Activated T-helper 1 cell treated with anti-CD3 and anti-CD28 coated beads, Interleukin-12 subunit alpha, Interleukin-12 subunit beta, Interleukin-2, Interleukin-4 antibody, amounts not matched to agents 30 ng/mL and 10 ng/mL and 1 ng/mL, durations not matched to agents 14 hours and 24 hours and 36 hours (primary cell): Measurements from ENCODE around the gene FSHR. TPM values are rescaled to one million over a fixed set of nuclear protein-coding genes. Genes with fewer than 3 reads are reported as not detected.

ENCODE experiments used
- DNase-seq: peaks from one replicate; pipeline ENCODE4 v3.0.0; 2021; ENCODE audit warnings: low spot score
- H3K27ac Mint-ChIP-seq: one replicate; pipeline ENCODE4 v1.8.0; 2021; ENCODE audit warnings: mild to moderate bottlenecking, mixed read lengths
- H3K27me3 Mint-ChIP-seq: one replicate; pipeline ENCODE4 v1.8.0; 2022; ENCODE audit warnings: mild to moderate bottlenecking, moderate library complexity, mixed read lengths; ENCODE audit not compliant: insufficient read depth
- H3K36me3 Mint-ChIP-seq: one replicate; pipeline ENCODE4 v1.8.0; 2021; ENCODE audit warnings: low read depth, mixed read lengths
- H3K4me1 Mint-ChIP-seq: one replicate; pipeline ENCODE4 v1.8.0; 2021; ENCODE audit warnings: low read depth, mixed read lengths
- H3K4me3 Mint-ChIP-seq: one replicate; pipeline ENCODE4 v1.8.0; 2021; ENCODE audit warnings: mild to moderate bottlenecking, moderate library complexity, mixed read lengths
- H3K9me3 Mint-ChIP-seq: one replicate; pipeline ENCODE4 v1.8.0; 2021; ENCODE audit warnings: mixed read lengths
- intact Hi-C: fragments of 100-400 bp; cut with micrococcal nuclease; formaldehyde crosslinking; loops from one replicate; pipeline ENCODE4 v1.15.1; 2024
- total RNA-seq: library from RNA; stranded (reverse); gene quantifications from 2 replicates; pipeline ENCODE4 v1.2.3, GENCODE V29; 2022

FSHR gene
- total RNA-seq, 1 donor from 2014 or later, result not detected

GRCh38 chr2:48961009-48961408 is 193.3 kb downstream of the FSHR start:
- Mint-ChIP-seq H3K27ac (no peak overlapping the region), H3K4me1 (no peaks in the 10 kb centered on the region), H3K27me3 (no peaks in the 10 kb centered on the region), H3K9me3 (no peaks in the 10 kb centered on the region), H3K36me3 (no peaks in the 10 kb centered on the region), H3K4me3 (no peak overlapping the region)
- intact Hi-C loops, result no loop called here
- DNase-seq, result no peak

- Mint-ChIP-seq H3K4me1 (no peaks in the 10 kb centered on the region), H3K27ac (no peak overlapping the region), H3K9me3 (no peaks in the 10 kb centered on the region), H3K36me3 (no peaks in the 10 kb centered on the region), H3K4me3 (no peak overlapping the region), H3K27me3 (no peaks in the 10 kb centered on the region)
- DNase-seq, result no peak
- intact Hi-C loops, result no loop called here
These were observed 199.4 kb downstream of the FSHR start for GRCh38 chr2:48954935-48955334.

GRCh38 chr2:48954311-48954710 is 200.0 kb downstream of the FSHR start:
- no peaks in the 10 kb centered on the region for H3K4me1 Mint-ChIP-seq
- H3K27me3 Mint-ChIP-seq, result no peaks in the 10 kb centered on the region
- no peaks in the 10 kb centered on the region for H3K9me3 Mint-ChIP-seq
- H3K4me3 Mint-ChIP-seq, result no peak overlapping the region
- no peak overlapping the region for H3K27ac Mint-ChIP-seq
- DNase-seq, result no peak
- H3K36me3 Mint-ChIP-seq, result no peaks in the 10 kb centered on the region
- intact Hi-C loops, result no loop called here

GRCh38 chr2:48952614-48953013 is 201.7 kb downstream of the FSHR start:
- Mint-ChIP-seq H3K9me3 (no peaks in the 10 kb centered on the region), H3K27ac (no peak overlapping the region), H3K36me3 (no peaks in the 10 kb centered on the region), H3K27me3 (no peaks in the 10 kb centered on the region), H3K4me1 (no peaks in the 10 kb centered on the region), H3K4me3 (no peak overlapping the region)
- DNase-seq, result no peak
- intact Hi-C loops, result no loop called here

GRCh38 chr2:48952143-48952542 is 202.2 kb downstream of the FSHR start:
- Mint-ChIP-seq H3K36me3 (no peaks in the 10 kb centered on the region), H3K27ac (no peak overlapping the region), H3K4me1 (no peaks in the 10 kb centered on the region), H3K4me3 (no peak overlapping the region), H3K9me3 (no peaks in the 10 kb centered on the region), H3K27me3 (no peaks in the 10 kb centered on the region)
- intact Hi-C loops, result no loop called here
- DNase-seq, result no peak

GRCh38 chr2:48948400-48949125 is 205.8 kb downstream of the FSHR start:
- Mint-ChIP-seq H3K9me3 (no peaks in the 10 kb centered on the region), H3K27ac (no peak overlapping the region), H3K27me3 (peaks cover 2% of the 10 kb centered on the region), H3K4me1 (no peaks in the 10 kb centered on the region), H3K4me3 (no peak overlapping the region), H3K36me3 (no peaks in the 10 kb centered on the region)
- intact Hi-C loops, result no loop called here
- no peak for DNase-seq

GRCh38 chr2:48946449-48947048 is 207.8 kb downstream of the FSHR start:
- peak; percentile 2 for DNase-seq
- Mint-ChIP-seq H3K4me3 (no peak overlapping the region), H3K4me1 (no peaks in the 10 kb centered on the region), H3K9me3 (no peaks in the 10 kb centered on the region), H3K27me3 (peaks cover 2% of the 10 kb centered on the region), H3K36me3 (no peaks in the 10 kb centered on the region), H3K27ac (no peak overlapping the region)
- intact Hi-C loops, result loop anchor here (1.0 kb wide), 2 partner anchors 1456 to 1545 kb away; no protein-coding TSS in a partner anchor

GRCh38 chr2:48944956-48945355 is 209.4 kb downstream of the FSHR start:
- no peak overlapping the region for H3K4me3 Mint-ChIP-seq
- peaks cover 2% of the 10 kb centered on the region for H3K27me3 Mint-ChIP-seq
- H3K4me1 Mint-ChIP-seq, result no peaks in the 10 kb centered on the region
- no peaks in the 10 kb centered on the region for H3K36me3 Mint-ChIP-seq
- H3K27ac Mint-ChIP-seq, result no peak overlapping the region
- H3K9me3 Mint-ChIP-seq, result no peaks in the 10 kb centered on the region
- no peak for DNase-seq
- intact Hi-C loops, result no loop called here

- Mint-ChIP-seq H3K36me3 (no peaks in the 10 kb centered on the region), H3K4me1 (no peaks in the 10 kb centered on the region)
These were observed 210.9 kb downstream of the FSHR start for GRCh38 chr2:48943436-48943835.

GRCh38 chr2:48941908-48942307 is 212.4 kb downstream of the FSHR start:
- Mint-ChIP-seq H3K36me3 (no peaks in the 10 kb centered on the region), H3K4me3 (no peak overlapping the region), H3K9me3 (no peaks in the 10 kb centered on the region), H3K27me3 (peaks cover 2% of the 10 kb centered on the region), H3K4me1 (no peaks in the 10 kb centered on the region), H3K27ac (no peak overlapping the region)
- no peak for DNase-seq
- intact Hi-C loops, result no loop called here

More at GRCh38 chr2:48943436-48943835, 210.9 kb downstream of the FSHR start:
- Mint-ChIP-seq H3K9me3 (no peaks in the 10 kb centered on the region), H3K27ac (no peak overlapping the region), H3K4me3 (no peak overlapping the region), H3K27me3 (peaks cover 2% of the 10 kb centered on the region)
- DNase-seq, result no peak
- intact Hi-C loops, result no loop called here

- H3K9me3 Mint-ChIP-seq, result no peaks in the 10 kb centered on the region
- H3K27me3 Mint-ChIP-seq, result no peaks in the 10 kb centered on the region
- intact Hi-C loops, result no loop called here
- H3K36me3 Mint-ChIP-seq, result no peaks in the 10 kb centered on the region
- H3K4me3 Mint-ChIP-seq, result no peak overlapping the region
- DNase-seq, result no peak
- no peak overlapping the region for H3K27ac Mint-ChIP-seq
- H3K4me1 Mint-ChIP-seq, result no peaks in the 10 kb centered on the region
These were observed 212.9 kb downstream of the FSHR start for GRCh38 chr2:48941456-48941855.

GRCh38 chr2:48940606-48941005 is 213.7 kb downstream of the FSHR start:
- no peaks in the 10 kb centered on the region for H3K4me1 Mint-ChIP-seq
- H3K27me3 Mint-ChIP-seq, result no peaks in the 10 kb centered on the region
- no peak for DNase-seq
- H3K4me3 Mint-ChIP-seq, result no peak overlapping the region
- H3K27ac Mint-ChIP-seq, result no peak overlapping the region
- no peaks in the 10 kb centered on the region for H3K9me3 Mint-ChIP-seq
- no peaks in the 10 kb centered on the region for H3K36me3 Mint-ChIP-seq
- intact Hi-C loops, result no loop called here

- Mint-ChIP-seq H3K4me1 (no peaks in the 10 kb centered on the region), H3K36me3 (no peaks in the 10 kb centered on the region), H3K27ac (no peak overlapping the region), H3K9me3 (no peaks in the 10 kb centered on the region), H3K27me3 (no peaks in the 10 kb centered on the region), H3K4me3 (no peak overlapping the region)
- intact Hi-C loops, result no loop called here
- DNase-seq, result no peak
These were observed 215.1 kb downstream of the FSHR start for GRCh38 chr2:48939232-48939631.
